GM21723 (cell line): ENCODE results near the gene WASHC1.
"Not testable (repeated sequence)": the region's sequence is repeated elsewhere in the genome, so short reads cannot be mapped to it uniquely, and the experiment has no call there.

Source experiments
- ATAC-seq: cut with Tn5 transposase; IDR thresholded peaks from one replicate; pipeline ENCODE4 v1.9.1; 2021; ENCODE audit warnings: mild to moderate bottlenecking, moderate library complexity; ENCODE audit not compliant: unreplicated experiment

The WASHC1 gene

DNA sequence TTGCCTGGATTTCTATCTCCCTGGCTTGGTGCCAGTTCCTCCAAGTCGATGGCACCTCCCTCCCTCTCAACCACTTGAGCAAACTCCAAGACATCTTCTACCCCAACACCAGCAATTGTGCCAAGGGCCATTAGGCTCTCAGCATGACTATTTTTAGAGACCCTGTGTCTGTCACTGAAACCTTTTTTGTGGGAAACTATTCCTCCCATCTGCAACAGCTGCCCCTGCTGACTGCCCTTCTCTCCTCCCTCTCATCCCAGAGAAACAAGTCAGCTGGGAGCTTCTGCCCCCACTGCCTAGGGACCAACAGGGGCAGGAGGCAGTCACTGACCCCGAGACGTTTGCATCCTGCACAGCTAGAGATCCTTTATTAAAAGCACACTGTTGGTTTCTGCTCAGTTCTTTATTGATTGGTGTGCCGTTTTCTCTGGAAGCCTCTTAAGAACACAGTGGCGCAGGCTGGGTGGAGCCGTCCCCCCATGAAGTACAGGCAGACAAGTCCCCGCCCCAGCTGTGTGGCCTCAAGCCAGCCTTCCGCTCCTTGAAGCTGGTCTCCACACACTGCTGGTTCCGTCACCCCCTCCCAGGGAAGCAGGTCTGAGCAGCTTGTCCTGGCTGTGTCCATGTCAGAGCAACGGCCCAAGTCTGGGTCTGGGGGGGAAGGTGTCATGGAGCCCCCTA lies 15.0 kb downstream of the WASHC1 start:
- not testable (repeated sequence) for ATAC-seq

GRCh38 chr9:11206-11605 lies 18.1 kb downstream of the WASHC1 start:
- ATAC-seq: not testable (repeated sequence)

- ATAC-seq: not testable (repeated sequence)
Measured at GRCh38 chr9:10653-11053, 18.6 kb downstream of the WASHC1 start.

DNA sequence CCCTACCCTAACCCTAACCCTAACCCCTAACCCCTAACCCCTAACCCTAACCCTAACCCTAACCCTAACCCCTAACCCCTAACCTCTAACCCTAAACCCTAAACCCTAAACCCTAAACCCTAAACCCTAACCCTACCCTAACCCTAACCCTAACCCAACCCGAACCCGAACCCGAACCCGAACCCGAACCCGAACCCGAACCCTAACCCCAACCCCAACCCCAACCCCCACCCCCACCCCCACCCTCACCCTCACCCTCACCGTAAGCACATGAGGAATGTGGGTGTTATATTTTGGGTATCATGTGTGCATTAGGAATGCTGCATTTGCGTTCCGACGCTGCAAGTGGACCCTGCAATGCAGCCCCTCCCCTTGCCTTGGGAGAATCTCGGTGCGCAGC lies 19.0 kb downstream of the WASHC1 start:
- not testable (repeated sequence) for ATAC-seq
